Measurements from ENCODE around the gene STAB2. TPM values are rescaled to one million over a fixed set of nuclear protein-coding genes. Genes with fewer than 3 reads are reported as not detected.

The STAB2 gene
- total and polyA plus RNA-seq, 2 of the 4 experiments (the other 2 are of a cell fraction) = not detected

DNA sequence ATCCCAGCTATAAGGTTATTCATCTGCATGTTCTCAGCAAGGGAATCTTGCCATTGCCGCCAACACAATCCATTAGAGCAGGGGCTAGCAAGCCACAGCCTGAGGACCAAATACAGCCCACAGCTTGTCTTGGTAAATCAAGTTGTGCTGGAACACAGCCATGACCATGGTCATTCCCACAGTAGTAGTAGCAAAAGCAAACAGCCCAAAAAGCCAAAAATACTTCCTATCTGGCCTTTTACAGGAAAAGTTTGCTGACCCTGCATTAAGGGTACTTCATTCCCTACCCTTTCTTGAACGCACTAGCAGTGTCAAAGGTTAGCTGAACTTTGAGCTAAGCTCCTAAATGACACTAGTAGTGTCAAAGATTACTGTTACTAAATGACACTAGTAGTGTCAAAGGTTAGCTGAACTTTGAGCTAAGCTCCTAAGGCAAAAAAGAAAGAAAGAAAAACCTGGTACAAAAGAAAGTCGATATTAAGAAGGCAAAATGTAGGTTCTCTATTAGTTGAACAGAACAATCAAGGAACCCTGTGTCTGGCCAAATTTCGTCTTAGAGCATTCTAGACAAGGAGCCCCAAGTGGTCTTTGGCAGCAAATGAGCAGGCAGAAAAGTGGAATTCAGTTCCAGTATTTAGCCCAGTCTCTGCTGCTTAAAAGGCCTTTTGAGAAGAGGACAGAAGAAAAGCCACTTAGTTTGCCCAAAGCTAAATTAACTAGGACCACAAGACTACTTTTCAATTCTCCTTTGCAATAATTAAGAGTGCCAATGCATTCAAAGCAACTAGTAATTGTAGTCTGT, 186.2 kb downstream of the STAB2 start:
- Histone ChIP-seq H2BK120ac (ENCODE audit: low read depth, low read length) (no peak overlapping the region), H3K27me3 (ENCODE audit: control insufficient read depth, insufficient read depth, low read length) (no peaks in the 10 kb centered on the region), H3K4me3 (ENCODE audit: insufficient read depth, low read depth, low read length) (no peak overlapping the region), H3K56ac (ENCODE audit: extremely low read depth, insufficient read depth, low read length) (no peak overlapping the region), H2BK20ac (ENCODE audit: low read depth, low read length) (no peak overlapping the region), H3K14ac (replicated peaks; ENCODE audit: low read depth, low read length) (no peak overlapping the region), H2AFZ (replicated peaks; ENCODE audit: low read length, poor library complexity) (no peak overlapping the region), H3K36me3 (ENCODE audit: control insufficient read depth, insufficient read depth, low read length) (peaks cover 10% of the 10 kb centered on the region), H4K91ac (ENCODE audit: insufficient read depth, low read depth, low read length) (no peak overlapping the region), H3K9ac (ENCODE audit: low read depth, low read length) (no peak overlapping the region), H2BK15ac (ENCODE audit: low read depth, low read length) (no peak overlapping the region), H4K20me1 (ENCODE audit: insufficient read depth, low read length) (no peaks in the 10 kb centered on the region), H3K4ac (ENCODE audit: low read depth, low read length) (no peak overlapping the region), H3K9me1 (ENCODE audit: insufficient read depth, low read length) (peaks cover 8% of the 10 kb centered on the region; the same call in 1 of the 2 replicates), H3K4me2 (ENCODE audit: low read depth, low read length) (no peak overlapping the region), H3K18ac (ENCODE audit: low read depth, low read length) (no peak overlapping the region), H4K5ac (ENCODE audit: low read depth, low read length) (no peak overlapping the region), H3K9me3 (ENCODE audit: control insufficient read depth, insufficient read depth, low read length) (no peaks in the 10 kb centered on the region), H2AK9ac (replicated peaks; ENCODE audit: low read depth, low read length, poor library complexity) (peak overlapping the region; percentile 35), H2BK5ac (ENCODE audit: low read depth, low read length, poor library complexity, severe bottlenecking) (no peak overlapping the region), H4K8ac (ENCODE audit: low read depth in 2 of 2, low read length in 2 of 2) (no peak overlapping the region), H3K79me1 (ENCODE audit: low read depth in 1 of 2, low read length in 2 of 2) (peaks cover 0 to 5% of the 10 kb centered on the region in 2 experiments; a peak in 2 of 4 replicates), H3K23ac (ENCODE audit: low read depth, low read length) (no peak overlapping the region), H2AK5ac (ENCODE audit: low read depth, low read length) (no peak overlapping the region), H3K4me1 (ENCODE audit: control insufficient read depth, insufficient read depth, low read length) (no peaks in the 10 kb centered on the region; the same call in 1 of the 2 replicates), H3K27ac (ENCODE audit: insufficient read depth, low read length) (no peak overlapping the region)
- in situ Hi-C loops (cut with MboI; ENCODE audit: low sequenced_read_pairs) = loop anchor here (5.0 to 10.0 kb wide), 2 partner anchors 94 to 161 kb away; partner anchors contain the start of gene HSP90B1
- ChIA-PET POLR2A (ENCODE audit: unreplicated experiment) (no interaction called here), CTCF (interaction anchor here (1.0 to 1.2 kb wide), 2 partner anchors 19 to 97 kb away, joined by 3 read pairs; no protein-coding TSS in a partner anchor)
- TF ChIP-seq RCOR1 (IDR thresholded peaks at IDR 0.05; ENCODE audit: insufficient replicate concordance, low read length) (no peak), CEBPB (IDR thresholded peaks at IDR 0.05; ENCODE audit: low read depth, low read length) (no peak), MAFK (IDR thresholded peaks at IDR 0.05; ENCODE audit: low read depth, low read length) (peak; percentile 42), MXI1 (IDR thresholded peaks at IDR 0.05; ENCODE audit: borderline replicate concordance, low read depth, low read length) (no peak)
- intact Hi-C loops (cut with micrococcal nuclease) = no loop called here
- BruUV-seq (replicated peaks) = no TSS peak
- 100% methylated on average over 2 of the region's 4 CpGs; no CpG with 5 or more reads in 1 of the 2 experiments for WGBS, 2 experiments (ENCODE audit: extremely low coverage in 2 of 2, insufficient read length in 1 of 2)
- ATAC-seq (ENCODE audit: low read depth) (no peak), DNase-seq (peak; percentile 17)
- dilution Hi-C loops (cut with HindIII; ENCODE audit: low sequenced_read_pairs, unreplicated experiment) = no loop called here
